Ishikawa (cell line): Measurements from ENCODE around the gene BTNL9.

Source experiments
- CREB1 ChIP-seq: IDR thresholded peaks from 2 replicates; pipeline ENCODE4 v1.6.1; 2012; ENCODE audit warnings: low read depth
- EP300 ChIP-seq: IDR thresholded peaks from 2 replicates; pipeline ENCODE4 v1.6.1; 2012; ENCODE audit warnings: borderline replicate concordance
- TAF1 ChIP-seq: IDR thresholded peaks from 2 replicates; pipeline ENCODE4 v1.6.1; 2012; ENCODE audit warnings: low read depth, mild to moderate bottlenecking
- TF ChIP-seq, protein P1 (sequence below): IDR thresholded peaks from 2 replicates; pipeline ENCODE4 v1.6.1; 2012
- TF ChIP-seq, protein P2 (sequence below): IDR thresholded peaks from 2 replicates; pipeline ENCODE4 v1.6.1; 2012

DNA sequence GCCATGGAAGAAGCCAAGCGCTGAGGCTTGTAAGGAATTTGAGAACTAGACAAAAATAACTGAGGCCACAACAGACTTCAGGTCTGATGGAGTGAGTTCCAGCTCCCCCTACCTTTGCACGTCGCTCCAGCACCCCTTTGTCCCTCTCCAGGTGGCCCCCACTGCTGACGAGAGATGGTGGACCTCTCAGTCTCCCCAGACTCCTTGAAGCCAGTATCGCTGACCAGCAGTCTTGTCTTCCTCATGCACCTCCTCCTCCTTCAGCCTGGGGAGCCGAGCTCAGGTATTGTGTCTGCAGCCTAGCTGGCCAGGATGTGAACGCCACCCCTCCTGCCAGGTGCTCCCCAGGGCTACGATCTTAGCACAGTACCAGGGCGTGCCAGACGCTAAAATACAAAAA is 5.2 kb downstream of the BTNL9 start:
- TF ChIP-seq, protein P1, sequence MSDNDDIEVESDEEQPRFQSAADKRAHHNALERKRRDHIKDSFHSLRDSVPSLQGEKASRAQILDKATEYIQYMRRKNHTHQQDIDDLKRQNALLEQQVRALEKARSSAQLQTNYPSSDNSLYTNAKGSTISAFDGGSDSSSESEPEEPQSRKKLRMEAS, result no peak
- TF ChIP-seq TAF1 (no peak), EP300 (no peak), CREB1 (no peak)
- TF ChIP-seq, protein P2, sequence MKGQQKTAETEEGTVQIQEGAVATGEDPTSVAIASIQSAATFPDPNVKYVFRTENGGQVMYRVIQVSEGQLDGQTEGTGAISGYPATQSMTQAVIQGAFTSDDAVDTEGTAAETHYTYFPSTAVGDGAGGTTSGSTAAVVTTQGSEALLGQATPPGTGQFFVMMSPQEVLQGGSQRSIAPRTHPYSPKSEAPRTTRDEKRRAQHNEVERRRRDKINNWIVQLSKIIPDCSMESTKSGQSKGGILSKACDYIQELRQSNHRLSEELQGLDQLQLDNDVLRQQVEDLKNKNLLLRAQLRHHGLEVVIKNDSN, result no peak
